ENCODE data around the gene AARS1.
A peak's percentile ranks its signal among the peaks of the same experiment; 100 is the strongest.
"Not testable (repeated sequence)": the region's sequence is repeated elsewhere in the genome, so short reads cannot be mapped to it uniquely, and the experiment has no call there.

Gene AARS1

DNA sequence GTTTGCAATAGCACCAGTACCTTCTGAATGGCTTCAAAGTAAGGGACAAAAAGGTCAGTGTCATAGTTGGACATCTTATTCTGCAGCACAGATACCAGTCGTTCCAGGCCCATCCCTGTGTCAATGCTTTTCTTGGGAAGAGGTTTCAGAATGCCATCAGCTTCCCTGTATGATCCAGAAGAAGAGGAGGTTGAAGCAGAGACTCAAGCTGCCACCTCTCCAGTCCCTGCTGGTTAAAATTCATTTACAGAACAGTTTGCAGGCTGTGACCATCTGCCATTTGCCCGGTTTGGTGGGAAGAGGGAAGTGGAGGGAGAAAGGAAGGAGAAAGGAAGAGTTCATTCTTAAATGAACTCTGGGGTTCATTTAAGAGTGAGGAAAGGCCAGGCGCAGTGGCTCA is 19.1 kb downstream of the AARS1 start:
- DNase-seq (ENCODE audit: low read depth) = no peak

DNA sequence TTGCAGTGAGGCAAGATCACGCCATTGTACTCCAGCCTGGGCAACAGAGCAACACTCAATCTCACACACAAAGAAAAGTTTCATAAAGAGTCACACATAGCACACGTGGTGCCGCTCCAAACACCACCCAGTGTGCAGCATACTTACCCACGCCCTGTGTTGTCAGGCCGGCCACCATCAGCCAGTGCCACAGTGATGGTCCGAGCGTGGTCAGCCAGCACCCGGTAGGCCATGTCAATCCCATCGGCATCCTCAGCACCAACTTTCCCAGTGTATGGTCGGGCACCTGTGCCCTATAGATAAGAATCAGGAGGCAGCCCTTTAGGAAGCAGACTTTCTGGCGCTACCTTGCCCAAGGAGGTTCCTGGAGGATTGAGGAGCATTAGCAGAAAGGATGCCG is 19.8 kb downstream of the AARS1 start:
- no peak for DNase-seq (ENCODE audit: low read depth)

DNA sequence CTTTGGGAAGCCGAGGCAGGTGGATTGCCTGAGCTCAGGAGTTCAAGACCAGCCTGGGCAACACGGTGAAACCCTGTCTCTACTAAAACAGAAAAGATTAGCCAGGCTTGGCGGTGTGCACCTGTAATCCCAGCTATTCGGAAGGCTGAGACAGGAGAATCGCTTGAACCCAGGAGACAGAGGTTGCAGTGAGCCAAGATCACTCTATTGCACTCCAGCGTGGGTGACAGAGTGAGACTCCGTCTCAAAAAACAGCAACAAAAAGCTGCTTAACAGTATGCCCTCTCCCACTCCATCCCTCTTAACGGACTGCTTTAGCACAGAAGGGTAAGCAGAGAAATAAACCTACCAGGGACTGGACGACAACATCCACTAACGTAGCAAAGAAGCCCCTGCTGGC is 21.4 kb downstream of the AARS1 start:
- not testable (repeated sequence) for DNase-seq (ENCODE audit: low read depth)

DNA sequence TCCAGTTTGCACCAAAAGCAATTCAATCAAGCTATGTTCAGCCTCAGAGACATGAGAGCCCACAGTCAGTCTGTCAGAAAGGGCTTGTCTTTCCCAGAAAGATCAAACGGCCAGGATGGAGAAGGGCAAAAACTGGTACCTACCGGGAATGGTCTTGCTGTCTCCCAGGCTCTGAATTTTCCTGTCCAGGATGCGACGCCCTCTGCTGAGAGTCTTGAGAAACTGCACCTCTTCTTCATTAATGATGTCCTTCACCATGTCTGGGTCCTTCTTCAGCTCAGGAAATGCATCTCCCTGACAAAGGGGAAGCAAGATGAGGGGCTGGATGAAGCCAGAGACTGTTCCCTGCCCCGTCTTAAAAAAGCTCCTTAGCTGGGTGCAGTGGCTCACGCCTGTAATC is 21.8 kb downstream of the AARS1 start:
- no peak for DNase-seq (ENCODE audit: low read depth)

DNA sequence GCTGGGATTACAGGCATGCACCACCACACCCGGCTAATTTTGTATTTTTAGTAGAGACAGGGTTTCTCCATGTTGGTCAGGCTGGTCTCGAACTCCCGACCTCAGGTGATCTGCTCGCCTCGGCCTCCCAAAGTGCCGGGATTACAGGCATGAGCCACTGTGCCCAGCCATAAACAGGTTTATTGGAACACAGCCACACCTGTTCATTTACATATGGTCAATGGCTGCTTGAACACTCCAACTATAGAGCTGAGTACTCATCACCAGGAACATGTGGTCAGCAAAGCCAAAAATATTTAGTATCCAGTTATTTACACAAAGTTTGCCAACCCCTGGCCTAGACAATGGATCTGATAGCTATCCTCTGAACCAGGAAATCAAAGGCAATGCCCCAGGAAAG is 29.4 kb downstream of the AARS1 start:
- not testable (repeated sequence) for DNase-seq (ENCODE audit: low read depth)

DNA sequence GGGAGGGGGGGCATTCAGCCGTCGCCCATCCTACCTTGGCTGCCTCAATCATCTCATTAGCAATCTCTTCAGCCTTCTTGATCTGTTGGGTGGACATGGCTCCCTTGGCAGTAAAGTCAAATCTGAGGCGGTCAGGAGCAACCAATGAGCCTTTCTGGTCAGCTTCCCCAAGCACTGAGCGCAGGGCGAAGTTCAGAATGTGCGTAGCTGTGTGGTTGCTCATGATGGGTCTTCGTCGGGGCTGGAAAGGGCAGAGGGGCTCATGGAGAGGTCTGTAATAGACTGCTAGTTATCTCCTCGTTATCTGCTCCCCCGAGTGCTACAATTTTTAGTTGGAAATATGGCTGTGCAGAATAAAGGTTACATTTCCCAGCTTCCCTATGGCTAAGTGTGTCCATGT is 30.4 kb downstream of the AARS1 start:
- DNase-seq (ENCODE audit: low read depth) = no peak

DNA sequence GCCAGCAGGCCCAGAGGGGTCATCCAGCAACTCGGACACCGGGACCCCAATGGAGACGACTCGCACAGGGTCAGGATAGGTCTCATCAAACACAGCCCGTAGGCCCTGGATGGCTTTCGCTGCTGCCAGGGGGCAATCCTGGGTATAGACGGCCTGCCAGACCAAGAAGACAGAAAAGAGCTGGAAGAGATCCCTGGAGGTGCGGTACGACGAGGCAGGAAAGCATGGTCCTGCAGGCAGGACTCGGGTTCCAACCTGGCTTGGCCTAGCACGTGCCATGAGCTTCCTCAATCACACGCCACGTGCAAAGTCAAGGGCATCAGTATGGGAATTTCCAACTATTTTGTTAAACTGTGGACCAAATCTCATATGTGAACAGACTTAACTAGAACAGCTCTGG is 31.2 kb downstream of the AARS1 start:
- DNase-seq (ENCODE audit: low read depth) = no peak

DNA sequence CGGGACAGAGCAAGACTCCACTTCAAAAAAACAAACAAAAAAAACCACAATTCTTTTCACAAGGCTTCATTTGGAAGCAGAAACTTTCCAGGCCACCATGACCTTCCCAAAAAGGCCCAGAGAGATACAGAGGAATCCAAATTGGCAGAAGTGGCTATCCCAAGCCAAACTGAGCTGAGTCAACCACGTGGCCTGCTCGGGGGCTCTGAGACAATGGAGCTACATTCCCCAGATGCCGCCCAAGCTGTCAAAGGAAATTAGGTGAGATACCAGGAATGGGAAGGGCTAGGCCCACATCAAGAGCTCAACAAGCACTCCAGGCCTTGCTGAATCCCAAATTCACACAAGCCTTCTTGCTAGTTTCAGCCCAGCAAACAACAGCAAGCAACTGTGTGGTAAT is 31.9 kb downstream of the AARS1 start:
- DNase-seq (ENCODE audit: low read depth) = no peak

DNA sequence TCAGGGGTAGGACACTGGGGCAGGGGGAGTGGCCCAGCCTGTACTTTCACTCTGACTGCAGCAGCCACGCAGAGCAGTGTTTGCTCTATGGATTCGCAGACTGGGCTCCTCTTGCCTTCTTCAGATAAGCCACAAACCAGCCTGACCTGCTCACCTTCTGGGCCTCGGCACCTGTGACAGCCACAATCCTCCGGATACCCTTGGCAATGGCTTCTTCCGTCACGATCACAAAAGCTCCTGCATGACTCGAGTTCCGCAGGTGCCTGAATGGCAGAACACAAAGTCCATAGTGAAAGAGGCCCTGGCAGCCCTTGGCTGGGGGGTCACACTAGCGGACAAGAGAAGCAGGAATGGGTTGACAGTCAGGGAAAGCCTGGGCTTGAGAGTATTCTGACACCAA is 33.7 kb downstream of the AARS1 start:
- no peak for DNase-seq (ENCODE audit: low read depth)

DNA sequence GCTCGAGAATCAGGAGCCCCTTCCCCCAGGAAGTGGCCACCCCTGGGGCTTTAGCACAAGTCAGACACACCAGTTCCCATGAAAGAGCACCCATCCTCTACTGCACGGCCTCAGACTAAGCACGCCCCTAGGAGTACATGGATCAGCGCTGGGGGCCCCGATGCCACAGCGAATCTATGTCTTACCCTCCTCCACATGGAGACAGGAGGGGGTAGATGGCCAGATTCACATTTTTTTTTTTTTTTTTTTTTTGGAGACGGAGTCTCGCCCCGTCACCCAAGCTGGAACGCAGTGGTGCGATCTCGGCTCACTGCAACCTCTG is 34.4 kb downstream of the AARS1 start:
- DNase-seq (ENCODE audit: low read depth) = no peak

DNA sequence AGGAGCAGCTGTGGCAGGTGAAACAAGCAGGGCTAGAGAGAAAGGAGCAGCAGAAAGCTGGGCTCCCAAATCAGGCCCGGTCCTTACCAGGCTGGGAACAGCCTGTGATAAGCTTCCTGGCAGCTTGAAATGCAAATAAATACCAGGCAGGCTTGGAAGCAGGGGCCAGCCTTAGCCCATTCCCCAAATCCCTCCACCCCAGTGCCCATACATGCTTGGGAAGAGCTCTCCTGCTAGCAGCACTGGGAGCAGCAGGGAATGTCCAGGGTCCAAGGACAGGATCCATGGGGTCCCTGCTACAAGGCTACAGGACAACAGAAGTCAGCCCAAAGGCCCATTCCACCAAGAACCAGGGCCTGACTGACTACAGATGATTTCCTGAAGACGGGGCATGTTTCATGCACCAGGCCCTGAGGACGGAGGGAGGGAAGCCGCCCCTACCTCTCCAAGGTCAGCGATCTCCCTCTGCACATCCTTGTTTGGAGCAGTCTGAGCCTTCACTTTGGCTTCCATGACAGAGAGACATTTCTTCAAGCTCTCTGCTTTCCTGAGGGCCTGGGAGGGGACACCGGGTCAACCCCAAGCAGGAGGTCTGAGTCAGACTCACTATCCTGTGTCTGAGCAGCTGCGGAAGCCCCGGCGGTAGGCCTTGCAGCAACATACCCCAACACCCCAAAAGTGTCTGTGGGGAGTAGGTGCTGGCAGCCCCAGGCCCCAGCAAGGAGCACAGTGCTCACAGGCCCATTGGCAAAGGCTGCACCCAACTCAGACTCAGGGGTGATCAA is 34.9 kb downstream of the AARS1 start:
- no peak for DNase-seq (ENCODE audit: low read depth)

DNA sequence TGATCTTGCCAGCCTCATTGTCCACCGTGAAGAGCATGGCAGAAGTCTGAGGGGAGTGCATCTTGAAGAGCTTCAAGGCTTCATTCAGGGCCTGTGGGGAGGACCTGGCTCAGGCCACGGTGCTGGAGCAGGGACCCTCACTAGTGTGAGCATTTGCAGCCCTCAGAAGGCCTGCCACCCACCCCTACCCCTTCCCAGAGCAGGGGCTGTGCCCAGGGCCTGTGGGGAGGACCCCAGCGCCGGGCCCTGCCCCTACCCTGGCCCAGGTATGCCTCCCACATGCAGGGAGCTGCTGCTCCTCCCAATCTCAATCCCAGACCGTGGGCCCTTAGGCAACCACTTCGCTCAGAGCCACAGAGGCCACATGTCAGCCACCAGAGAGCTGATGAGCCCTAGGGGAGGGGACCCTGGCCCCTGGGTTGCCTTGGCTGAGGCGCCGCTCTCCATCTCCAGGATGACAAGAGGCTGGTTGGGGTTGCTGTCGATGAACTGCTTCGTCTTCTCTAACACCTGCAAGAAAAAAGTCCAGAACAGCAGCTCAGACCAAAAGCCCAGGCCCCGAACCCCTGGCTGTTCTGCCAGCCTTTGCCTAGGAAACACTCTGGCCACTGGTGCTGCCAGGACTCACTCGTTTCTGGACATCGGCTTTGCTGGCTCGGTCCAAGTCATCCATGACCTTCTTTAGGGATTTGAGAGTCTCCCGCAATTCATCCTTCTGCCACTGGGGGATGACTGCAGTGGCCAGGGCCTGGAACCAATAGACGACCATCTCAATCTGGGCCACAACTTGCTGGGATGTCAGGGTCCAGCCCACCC is 35.8 kb downstream of the AARS1 start:
- DNase-seq (ENCODE audit: low read depth) = no peak

DNA sequence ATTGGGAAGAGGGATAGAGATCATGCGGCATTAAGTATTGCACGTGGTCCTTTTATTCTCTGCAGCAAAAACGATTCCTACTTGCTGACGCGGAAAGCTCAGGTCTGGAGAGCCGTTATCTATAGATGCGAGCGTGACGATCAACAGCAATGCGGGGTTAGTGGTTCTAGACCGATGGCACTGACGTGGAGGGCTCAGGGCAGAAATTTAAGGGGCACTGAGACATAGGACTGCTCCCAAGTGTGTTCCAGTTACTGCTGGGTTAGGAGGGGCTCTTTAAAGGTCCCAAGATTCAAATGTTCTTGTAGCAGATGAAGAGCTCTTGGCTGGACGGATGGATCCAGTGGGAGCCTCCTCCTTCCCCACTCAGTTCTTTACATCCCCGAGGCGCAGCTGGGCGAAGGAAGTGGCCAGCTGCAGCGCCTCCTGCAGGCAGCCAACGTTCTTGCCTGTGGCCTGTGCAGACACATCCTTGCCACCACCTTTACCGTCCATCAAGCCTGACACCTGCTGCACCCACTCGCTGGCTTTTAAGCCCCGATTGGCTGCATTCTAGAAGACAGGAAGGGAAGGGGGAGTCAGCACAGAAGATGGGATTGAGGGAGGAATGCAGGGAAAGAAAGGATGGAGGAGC is 36.8 kb downstream of the AARS1 start:
- DNase-seq (ENCODE audit: low read depth) = no peak

DNA sequence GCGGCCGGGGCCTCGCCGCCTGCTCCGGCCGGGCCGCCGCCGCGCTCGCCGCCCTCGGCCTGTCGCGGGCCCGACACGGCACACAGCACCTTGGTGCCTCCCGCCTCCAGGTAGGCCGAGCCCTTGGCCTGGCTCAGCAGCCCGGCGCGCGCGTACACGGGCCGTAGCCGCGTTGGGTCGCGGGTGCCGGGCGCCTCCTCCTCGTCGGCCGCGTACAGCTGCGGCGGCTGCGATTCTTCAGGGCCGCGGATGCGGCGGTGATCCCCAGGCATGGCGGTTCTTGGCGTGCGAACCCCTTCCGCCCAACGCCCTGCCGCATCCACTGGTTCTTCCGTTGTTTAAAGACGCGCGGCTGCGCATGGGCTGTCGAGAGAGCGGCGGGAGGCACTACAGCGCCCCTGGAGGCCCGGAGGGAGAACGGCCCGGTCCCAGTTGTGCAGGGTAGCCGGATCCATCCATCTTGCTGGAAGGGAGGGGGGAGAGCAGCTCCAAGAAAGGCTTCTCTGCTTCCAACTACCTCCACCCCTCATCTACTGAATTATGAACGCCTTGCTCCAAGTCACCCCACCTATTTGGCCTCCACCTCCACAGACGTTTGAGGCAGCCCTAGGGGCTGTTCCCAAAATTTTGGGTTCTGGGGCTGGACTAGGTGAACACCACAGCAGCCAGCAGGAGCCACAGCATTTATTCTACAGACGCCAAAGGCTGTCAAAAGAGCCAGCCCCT is 37.5 kb downstream of the AARS1 start, which contains the start of gene EXOSC6:
TSS of gene EXOSC6 (minus strand) at position 312 of the 726 bp plus-strand sequence. CDS start at position 272, 40 bp downstream.
- peak; percentile 86 for DNase-seq (ENCODE audit: low read depth)

DNA sequence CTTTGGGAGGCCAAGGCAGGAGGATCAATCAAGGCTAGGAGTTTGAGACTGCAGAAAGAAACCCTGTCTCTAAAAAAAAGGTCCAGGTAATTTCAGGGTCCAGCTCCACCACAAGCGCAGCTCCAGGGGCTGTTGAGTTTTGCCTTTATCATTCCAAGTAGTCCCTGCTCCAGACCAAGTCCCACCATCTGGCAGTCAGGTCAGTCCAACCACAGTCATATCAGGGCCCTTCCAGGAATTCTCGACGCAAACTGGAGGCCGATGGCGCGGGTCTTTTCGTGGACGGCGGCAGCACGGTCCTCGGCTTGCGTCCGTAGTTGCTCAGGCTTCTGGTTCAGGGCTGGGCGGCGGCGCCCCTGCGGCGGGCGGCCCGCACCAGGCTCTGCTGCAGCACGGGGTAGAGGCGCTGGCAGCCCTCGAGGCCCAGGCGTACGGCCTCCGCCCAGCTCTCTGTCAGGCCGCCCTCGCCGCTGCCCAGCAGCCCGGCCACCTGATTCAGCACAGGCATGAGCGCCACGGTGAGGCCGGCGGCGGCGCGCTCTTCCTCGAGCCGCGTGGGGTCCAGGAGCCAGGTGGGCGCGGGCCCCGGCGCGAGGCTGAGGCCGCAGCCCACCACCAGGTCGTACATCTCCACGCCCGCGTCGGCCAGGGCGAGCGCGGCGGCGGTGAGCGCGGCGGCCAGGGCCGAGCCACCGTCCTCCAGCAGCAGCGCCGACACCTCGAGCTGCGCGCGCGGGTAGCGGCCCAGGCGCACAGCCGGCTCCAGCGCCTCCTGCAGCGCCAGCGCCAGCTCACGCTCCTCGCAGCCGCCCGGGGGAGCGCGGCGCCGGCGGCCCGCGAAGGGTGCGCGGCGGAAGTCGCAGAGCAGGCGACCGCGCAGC is 38.3 kb downstream of the AARS1 start:
- no peak for DNase-seq (ENCODE audit: low read depth)

DNA sequence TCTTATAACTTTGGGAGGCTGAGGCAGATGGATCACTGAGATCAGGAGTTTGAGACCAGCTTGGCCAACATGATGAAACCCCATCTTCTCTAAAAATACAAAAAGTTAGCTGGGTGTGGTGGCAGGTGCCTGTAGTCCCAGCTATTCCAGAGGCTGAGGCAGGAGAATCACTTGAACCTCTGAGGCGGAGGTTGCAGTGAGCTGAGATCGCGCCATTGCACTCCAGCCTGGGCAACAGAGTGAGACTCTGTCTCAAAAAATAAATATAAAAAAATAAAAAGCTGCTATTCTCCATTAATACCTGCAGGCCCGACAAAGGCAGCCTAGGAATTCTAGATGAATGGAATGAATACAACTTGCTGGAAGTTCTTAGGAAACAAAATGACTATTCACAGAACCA is 39.6 kb downstream of the AARS1 start:
- not testable (repeated sequence) for DNase-seq (ENCODE audit: low read depth)

DNA sequence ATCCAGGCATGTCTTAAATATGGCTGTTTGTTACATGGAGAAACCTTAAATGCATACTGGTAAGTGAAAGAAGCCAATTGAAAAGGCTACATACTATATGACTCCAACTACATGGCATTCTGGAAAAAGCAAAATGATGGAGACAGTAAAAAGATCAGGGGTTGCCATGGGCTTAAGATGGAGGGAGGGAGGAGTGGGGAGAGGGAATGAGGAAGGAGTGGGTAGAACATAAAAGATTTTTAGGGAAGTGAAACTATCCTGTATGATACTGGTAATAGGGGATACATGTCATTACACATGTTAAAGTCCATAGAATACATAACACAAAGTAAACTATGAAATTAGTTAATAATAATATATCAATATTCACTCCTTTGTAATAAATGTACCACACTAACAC is 50.5 kb downstream of the AARS1 start:
- DNase-seq (ENCODE audit: low read depth) = not testable (repeated sequence)

DNA sequence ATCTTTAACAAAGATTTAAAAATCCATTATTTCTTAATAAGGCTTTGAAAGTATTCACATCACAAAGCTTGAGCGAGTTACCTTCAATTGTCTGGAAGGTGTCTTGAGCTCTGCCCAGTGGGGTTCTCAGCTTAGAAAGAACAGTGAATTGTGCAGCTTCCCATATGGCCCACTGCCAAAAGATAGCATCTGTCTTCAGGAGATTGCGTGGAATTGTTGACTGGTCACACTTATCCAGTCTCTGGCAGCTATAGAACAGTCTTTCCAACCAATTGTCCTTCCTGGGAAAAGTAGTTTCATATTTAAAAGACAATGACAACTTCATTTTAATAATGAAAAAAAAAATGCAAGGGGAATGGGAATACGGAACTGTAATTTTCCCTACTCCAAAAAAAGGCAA is 57.5 kb downstream of the AARS1 start:
- DNase-seq (ENCODE audit: low read depth) = not testable (repeated sequence)

DNA sequence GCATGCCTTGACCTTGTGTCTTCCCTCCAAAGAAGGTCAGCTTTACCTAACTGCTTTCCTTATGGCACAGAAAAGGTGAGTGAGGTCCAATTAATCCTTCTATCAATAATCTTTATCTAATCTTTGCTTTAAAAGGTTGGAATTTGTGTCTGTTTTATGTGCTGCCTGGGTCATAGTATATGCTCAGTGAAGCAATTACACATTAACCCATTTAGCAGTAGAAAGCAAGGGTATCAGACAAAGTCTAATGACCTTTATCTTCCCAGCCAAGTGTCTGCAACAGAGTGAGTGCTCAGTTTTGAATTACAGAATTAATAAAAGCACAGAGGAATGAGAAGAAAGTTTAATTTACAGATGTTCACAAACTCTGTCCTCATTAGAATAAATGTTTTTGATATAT is 63.3 kb downstream of the AARS1 start:
- not testable (repeated sequence) for DNase-seq (ENCODE audit: low read depth)

DNA sequence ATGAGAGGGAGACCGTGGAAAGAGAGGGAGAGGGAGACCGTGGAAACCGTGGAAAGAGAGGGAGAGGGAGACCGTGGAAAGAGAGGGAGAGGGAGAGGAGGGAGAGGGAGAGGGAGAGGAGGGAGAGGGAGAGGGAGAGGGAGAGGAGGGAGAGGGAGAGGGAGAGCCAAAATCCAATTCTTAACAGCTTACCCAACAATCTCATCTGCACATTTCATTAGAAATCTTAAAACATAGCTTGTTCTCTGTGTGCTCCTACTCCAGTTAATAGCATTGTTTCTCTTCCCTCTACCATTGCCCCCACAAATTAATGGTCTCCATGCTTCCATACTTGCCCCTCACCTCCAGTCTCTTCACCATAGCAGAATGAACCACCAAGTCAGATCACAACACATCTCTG is 63.9 kb downstream of the AARS1 start:
- not testable (repeated sequence) for DNase-seq (ENCODE audit: low read depth)

DNA sequence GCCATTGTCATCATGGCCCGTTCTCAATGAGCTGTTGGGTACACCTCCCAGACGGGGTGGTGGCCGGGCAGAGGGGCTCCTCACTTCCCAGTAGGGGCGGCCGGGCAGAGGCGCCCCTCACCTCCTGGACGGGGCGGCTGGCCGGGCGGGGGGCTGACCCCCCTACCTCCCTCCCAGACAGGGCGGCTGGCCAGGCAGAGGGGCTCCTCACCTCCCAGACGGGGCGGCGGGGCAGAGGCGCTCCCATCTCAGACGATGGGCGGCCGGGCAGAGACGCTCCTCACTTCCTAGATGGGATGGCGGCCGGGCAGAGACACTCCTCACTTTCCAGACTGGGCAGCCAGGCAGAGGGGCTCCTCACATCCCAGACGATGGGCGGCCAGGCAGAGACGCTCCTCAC is 64.7 kb downstream of the AARS1 start:
- not testable (repeated sequence) for DNase-seq (ENCODE audit: low read depth)

All from CMK (cell line).